ENCODE data around the gene MORC1.
A peak's percentile ranks its signal among the peaks of the same experiment; 100 is the strongest.
"Not testable (repeated sequence)": the region's sequence is repeated elsewhere in the genome, so short reads cannot be mapped to it uniquely, and the experiment has no call there.

The MORC1 gene

DNA sequence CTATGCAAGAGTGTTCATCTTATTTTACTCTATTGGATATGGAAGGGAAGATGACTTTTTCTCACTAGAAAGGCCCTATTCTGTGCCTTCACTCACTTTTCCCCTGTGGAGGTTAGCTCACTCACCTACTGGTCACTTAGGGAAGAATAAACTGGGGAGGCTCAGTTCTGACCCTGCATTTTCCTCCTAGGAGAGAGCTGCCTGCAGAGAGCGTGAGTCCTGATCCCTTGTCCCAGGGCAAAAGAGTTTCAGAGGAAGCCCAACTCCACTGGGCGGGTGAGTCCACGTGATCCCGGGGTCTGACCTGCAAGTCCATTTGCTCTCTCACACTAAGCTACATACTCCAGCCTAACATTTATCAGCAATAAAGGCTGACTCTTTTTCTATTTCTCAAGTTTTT lies 8.4 kb downstream of the MORC1 start:
- TF ChIP-seq, protein P1, sequence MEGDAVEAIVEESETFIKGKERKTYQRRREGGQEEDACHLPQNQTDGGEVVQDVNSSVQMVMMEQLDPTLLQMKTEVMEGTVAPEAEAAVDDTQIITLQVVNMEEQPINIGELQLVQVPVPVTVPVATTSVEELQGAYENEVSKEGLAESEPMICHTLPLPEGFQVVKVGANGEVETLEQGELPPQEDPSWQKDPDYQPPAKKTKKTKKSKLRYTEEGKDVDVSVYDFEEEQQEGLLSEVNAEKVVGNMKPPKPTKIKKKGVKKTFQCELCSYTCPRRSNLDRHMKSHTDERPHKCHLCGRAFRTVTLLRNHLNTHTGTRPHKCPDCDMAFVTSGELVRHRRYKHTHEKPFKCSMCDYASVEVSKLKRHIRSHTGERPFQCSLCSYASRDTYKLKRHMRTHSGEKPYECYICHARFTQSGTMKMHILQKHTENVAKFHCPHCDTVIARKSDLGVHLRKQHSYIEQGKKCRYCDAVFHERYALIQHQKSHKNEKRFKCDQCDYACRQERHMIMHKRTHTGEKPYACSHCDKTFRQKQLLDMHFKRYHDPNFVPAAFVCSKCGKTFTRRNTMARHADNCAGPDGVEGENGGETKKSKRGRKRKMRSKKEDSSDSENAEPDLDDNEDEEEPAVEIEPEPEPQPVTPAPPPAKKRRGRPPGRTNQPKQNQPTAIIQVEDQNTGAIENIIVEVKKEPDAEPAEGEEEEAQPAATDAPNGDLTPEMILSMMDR (IDR thresholded peaks at IDR 0.05) = no peak

DNA sequence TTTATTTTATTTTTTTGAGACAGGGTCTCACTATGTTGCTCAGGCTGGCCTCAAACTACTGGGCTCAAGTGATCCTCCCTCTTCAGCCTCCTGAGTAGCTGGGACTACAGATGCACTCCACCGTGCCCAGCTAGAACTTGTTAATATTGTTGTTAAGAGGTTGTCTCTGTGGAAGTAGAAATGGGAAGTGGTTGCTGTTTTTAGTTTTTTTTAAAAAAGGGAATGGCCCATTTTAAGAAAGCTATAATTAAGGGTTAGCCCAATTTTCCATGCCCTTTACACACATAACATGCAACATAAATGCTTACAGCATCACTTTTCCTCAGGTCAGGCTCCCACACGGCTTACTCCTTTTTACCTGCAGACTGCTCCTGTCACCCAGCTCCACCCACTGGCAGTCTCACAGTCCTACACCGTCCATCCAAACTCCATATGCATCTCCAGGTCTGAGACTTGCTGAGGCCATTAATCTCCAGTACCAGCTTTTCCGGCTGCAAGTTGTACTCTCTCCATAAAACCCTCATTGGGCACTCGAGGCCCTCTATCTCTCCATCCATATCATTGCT lies 19.8 kb downstream of the MORC1 start:
- TF ChIP-seq, protein P1 (IDR thresholded peaks at IDR 0.05) = peak; percentile 76
- no peak for TF ChIP-seq ZFX (IDR thresholded peaks at IDR 0.05; ENCODE audit: borderline replicate concordance)
- no peak overlapping the region for H3K27ac ChIP-seq

More for the DNA sequence above, 8.4 kb downstream of the MORC1 start:
- H3K27ac ChIP-seq = no peak overlapping the region

DNA sequence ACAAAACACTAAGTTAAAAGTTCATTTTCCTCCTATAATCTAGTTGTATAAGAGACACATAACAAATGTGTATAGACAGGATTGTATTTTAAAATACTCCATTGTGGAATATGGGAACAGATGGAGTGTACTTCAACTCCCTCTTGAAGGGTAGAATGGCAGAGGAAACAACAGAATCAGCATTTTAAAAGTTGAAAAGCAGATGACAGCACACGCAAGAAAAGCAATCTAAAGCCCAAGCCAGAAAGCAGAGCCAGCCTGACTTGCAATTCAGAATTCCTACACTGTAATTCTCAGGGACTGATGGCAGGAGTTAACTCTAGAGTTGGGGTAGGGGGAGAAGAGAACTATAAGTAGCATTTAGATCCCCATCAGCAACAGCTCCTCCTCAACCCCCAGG lies 22.8 kb downstream of the MORC1 start:
- no peak overlapping the region for H3K27ac ChIP-seq
- TF ChIP-seq, protein P1 (IDR thresholded peaks at IDR 0.05) = no peak
- no peak for TF ChIP-seq ZFX (IDR thresholded peaks at IDR 0.05; ENCODE audit: borderline replicate concordance)

DNA sequence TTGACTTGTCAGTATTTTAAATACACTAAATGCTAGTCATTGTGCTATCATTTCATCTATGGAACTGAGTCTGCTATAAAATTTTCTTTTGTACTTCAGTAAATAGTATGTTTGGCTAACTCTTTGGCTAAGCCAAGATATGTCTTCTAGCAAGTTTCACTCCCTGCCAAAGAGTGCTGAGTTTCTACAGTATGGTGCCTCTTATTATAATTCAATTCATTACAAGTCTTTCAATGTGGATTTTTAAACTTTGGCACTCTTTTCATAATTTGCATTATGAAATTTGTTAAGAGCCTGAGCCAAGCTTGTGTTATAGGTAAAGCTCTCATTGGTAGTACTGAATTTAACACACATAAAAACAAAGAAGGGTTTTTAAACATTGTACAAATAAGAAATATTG lies 24.4 kb downstream of the MORC1 start:
- peak overlapping the region; percentile 30; the same call in 1 of the 2 replicates for H3K27ac ChIP-seq
- no peak for TF ChIP-seq ZFX (IDR thresholded peaks at IDR 0.05; ENCODE audit: borderline replicate concordance)
- TF ChIP-seq, protein P1 (IDR thresholded peaks at IDR 0.05) = no peak

DNA sequence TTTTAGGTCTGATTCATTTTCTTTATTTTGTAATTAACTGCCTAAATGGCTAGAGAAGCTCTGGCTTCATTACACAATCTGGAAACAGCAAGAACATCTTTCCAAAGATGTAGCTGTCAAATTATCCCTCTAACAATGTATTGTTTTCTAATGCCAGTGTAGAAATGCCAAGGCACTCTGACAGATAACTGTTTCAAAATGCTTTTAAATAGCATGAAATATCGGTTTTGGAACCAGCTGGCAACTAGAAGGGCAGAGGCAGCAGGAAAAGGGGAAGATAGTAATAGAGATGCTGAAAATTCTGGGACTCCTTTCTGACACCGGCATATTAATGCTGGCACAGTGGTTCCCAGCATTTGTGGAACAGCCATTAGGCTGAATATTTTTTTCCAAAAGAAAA lies 26.1 kb downstream of the MORC1 start:
- TF ChIP-seq, protein P1 (IDR thresholded peaks at IDR 0.05) = no peak
- TF ChIP-seq ZFX (IDR thresholded peaks at IDR 0.05; ENCODE audit: borderline replicate concordance) = no peak
- no peak overlapping the region for H3K27ac ChIP-seq

DNA sequence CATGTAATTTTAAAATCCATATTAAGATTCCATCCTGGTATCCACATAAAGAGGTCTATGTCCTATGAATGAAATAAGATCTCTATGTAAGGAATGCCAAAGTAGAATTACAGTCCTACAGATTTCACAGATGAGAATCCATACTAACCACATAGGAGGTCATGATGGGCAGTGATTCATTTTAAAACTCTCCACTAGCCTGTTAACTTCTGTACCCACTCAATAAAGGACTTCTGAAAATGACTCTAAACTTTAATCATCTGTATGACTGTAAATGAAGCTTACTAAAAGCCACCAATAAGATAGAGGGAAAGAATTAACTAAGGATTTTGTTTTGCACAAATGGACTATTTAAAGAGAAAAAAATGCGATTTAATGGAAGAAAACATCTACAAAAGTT lies 28.7 kb downstream of the MORC1 start:
- TF ChIP-seq, protein P1 (IDR thresholded peaks at IDR 0.05) = no peak
- TF ChIP-seq ZFX (IDR thresholded peaks at IDR 0.05; ENCODE audit: borderline replicate concordance) = no peak

DNA sequence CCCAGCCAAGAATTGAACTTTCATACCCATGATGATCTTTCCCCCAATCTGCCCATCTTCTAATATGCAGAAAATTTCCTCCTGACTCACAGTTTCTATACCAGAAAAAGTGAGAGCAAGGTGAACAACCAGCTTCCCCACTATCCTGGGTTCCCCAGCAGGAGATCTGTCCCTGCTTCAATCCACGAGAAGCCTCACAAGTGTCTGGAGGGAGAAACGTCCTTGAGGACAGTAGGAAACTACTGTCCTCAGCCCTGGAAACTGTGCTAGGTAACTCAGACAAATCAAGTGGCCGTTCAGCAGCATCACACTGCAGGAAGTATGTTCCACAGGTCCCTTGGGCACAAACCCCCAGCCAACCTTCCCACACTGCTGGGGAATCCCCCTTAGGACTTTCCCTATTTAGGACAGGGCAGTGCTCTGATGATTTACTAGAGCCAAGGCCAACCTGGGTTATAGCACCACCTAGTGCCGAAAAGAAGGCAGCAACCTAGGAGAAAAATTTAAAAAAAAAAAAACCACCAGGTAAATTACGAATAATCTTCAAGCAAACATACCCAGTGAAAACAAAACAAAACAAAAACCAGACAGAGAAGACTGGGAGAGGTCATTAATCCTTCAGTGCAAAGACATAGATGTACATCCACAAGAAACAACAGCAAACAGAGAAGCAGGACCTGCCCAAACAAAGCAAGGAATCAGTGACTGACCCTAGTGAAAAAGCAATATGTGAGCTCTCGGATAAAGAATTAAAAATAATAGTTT lies 36.0 kb downstream of the MORC1 start:
- TF ChIP-seq, protein P1 (IDR thresholded peaks at IDR 0.05) = peak; percentile 93
- TF ChIP-seq ZFX (IDR thresholded peaks at IDR 0.05; ENCODE audit: borderline replicate concordance) = no peak
- no peak overlapping the region for H3K27ac ChIP-seq

More for the DNA sequence above, 28.7 kb downstream of the MORC1 start:
- no peak overlapping the region for H3K27ac ChIP-seq

DNA sequence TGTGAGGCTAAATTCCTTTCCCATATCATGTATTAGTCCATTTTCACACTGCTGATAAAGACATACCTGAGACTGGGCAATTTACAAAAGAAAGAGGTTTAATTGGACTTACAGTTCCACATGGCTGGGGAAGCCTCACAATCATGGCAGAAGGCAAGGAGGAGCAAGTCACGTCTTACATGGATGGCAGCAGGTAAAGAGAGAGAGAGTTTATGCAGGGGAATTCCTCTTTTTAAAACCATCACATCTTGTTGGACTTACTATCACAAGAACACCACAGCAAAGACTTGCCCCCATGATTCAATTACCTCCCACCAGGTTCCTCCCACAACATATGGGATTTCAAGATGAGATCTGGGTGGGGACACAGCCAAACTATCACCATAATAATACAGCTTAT lies 37.8 kb downstream of the MORC1 start:
- not testable (repeated sequence) for H3K27ac ChIP-seq

Measured in 22Rv1 (cell line).